Muscle layer of colon (tissue), 2 donors: ENCODE data around the gene CNOT1.

Experiments used
- H3K27ac ChIP-seq: one replicate; pipeline ENCODE4 v1.7.0; 2013; ENCODE audit warnings: low read depth, mild to moderate bottlenecking, low read length, moderate library complexity
- H3K27me3 ChIP-seq, 2 donors: one replicate each; pipeline ENCODE4 v1.7.0; 2013; ENCODE audit warnings: low read length in 2 of 2, mild to moderate bottlenecking in 2 of 2; ENCODE audit not compliant: insufficient read depth in 2 of 2, control insufficient read depth in 1 of 2
- H3K36me3 ChIP-seq: one replicate; pipeline ENCODE4 v1.7.0; 2013; ENCODE audit warnings: mild to moderate bottlenecking, low read length; ENCODE audit not compliant: insufficient read depth
- H3K4me1 ChIP-seq: one replicate; pipeline ENCODE4 v1.7.0; 2013; ENCODE audit warnings: mild to moderate bottlenecking, low read length; ENCODE audit not compliant: insufficient read depth
- H3K4me3 ChIP-seq, 2 donors: one replicate each; pipeline ENCODE4 v1.7.0; 2013; ENCODE audit warnings: low read length in 2 of 2, low read depth in 1 of 2, mild to moderate bottlenecking in 1 of 2, moderate library complexity in 1 of 2
- H3K9ac ChIP-seq: one replicate; pipeline ENCODE4 v1.7.0; 2013; ENCODE audit warnings: low read length
- H3K9me3 ChIP-seq: one replicate; pipeline ENCODE4 v1.7.0; 2013; ENCODE audit warnings: mild to moderate bottlenecking, low read length
- donor health status: abdominal sarcoma.
- donor health status: Adenocarcinoma of cecum.

CNOT1 gene

DNA sequence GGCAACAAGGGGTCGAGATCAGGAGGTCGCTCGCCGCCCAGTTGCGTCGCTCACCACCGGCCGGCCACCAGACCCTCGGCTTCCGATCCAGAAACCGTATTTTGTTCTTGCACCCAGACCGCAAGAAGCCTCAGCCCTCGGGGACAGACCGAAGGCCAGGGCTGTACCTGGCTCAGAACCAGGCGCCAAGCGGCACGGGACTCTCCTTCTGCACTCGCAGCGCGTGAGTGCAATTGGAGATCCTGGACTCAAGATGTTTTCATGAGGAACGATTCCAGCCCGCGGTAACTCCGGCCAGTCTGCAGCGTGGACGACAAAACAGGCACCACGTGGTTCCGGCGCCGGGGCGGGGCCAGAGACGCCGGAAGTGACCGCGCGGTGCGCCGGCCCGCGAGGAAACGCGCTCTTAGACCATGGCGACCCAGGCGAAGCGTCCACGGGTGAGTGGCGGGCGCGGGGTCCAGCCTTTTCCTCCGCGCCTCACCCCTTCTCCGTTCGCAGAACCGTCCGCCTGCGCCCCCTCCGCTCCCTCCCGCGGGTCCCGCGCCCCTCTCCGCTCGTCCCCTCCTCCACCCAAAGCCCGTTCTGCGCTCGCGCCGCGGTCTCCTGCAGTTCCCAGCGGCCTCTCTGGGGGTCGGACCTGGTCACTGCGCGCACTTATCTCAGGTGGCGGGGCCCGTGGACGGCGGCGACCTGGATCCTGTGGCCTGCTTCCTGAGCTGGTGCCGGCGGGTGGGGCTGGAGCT, 114.3 kb downstream of the CNOT1 start, which contains the start of gene SETD6:
Gene SETD6, plus strand, starts transcription at position 393 of the 746 bp plus-strand sequence. Its CDS starts 21 bp downstream, at position 414.
- Histone ChIP-seq H3K9ac (peak within 1 kb of the TSS; percentile 11), H3K27me3 (no peaks in the 10 kb centered on the region), H3K4me1 (peaks cover 6% of the 10 kb centered on the region), H3K9me3 (no peaks in the 10 kb centered on the region), H3K36me3 (peaks cover 27% of the 10 kb centered on the region), H3K4me3 (peak within 1 kb of the TSS; percentile 89 to 95), H3K27ac (peak within 1 kb of the TSS; percentile 87)

DNA sequence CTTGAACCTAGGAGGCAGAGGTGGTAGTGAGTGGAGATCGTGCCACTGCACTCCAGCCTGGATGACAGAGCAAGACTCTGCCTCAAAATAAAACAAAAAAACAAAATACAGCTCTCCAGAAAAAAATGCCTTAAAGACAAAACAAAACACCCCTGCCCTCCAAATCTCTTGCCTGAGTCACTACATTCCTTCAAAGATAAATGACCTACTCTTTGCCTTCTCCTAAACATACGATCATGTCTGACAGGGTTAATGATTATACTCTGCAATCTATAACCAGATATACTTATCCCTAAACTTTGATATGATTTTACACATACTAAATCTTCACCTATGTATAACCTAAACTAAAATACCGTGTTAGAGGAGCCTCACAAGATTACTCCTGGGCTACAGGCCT, 115.8 kb downstream of the CNOT1 start:
- Histone ChIP-seq H3K9me3 (no peaks in the 10 kb centered on the region), H3K36me3 (peaks cover 13% of the 10 kb centered on the region), H3K9ac (no peak overlapping the region), H3K4me1 (peaks cover 6% of the 10 kb centered on the region), H3K27ac (no peak overlapping the region), H3K27me3 (no peaks in the 10 kb centered on the region), H3K4me3 (no peak overlapping the region)

DNA sequence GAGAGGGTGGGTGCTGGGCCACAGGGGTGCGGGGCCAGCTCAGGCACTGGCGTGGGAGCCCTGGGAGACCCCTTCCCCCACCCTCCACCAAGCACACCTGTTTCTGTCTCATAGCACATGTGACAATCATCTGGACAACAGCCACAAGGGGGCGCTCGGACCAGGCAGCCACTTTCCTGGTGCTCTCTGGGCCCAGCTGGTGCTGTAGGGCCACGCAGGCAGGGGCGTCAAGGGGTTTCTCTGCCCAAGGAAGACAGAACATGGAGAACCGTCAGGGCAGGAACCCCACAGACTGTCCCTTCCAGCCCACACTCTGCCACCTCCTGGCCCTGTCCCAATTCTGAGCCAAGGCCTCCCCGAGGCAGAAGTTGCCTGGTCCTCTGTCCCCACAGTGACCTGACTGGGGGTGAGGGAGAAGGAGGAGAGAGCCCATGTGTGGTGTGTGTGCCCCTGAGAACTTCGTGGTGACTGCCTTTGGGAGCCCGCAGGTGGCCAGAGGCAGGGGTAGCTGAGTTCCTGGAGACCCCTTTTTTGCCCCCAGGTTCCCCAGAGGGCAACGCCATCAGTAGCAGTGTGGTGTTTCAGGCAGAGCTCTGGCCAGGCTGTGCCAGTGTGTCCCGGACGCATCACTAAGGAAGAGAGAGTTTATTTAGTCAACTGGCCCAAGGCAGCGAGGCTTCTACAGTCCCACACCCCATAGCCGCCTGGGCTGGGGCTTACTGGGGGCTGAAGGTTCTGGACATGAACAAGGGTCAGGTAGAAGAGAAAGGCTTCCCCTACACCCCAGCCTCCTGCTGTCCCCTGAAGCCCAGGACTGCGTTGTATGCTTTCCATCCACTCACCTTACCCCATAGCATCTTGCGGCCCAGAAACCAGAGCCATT, 117.5 kb downstream of the CNOT1 start:
- Histone ChIP-seq H3K4me1 (peaks cover 6% of the 10 kb centered on the region), H3K27me3 (no peaks in the 10 kb centered on the region), H3K27ac (no peak overlapping the region), H3K9ac (no peak overlapping the region), H3K9me3 (no peaks in the 10 kb centered on the region), H3K4me3 (no peak overlapping the region), H3K36me3 (no peaks in the 10 kb centered on the region)

DNA sequence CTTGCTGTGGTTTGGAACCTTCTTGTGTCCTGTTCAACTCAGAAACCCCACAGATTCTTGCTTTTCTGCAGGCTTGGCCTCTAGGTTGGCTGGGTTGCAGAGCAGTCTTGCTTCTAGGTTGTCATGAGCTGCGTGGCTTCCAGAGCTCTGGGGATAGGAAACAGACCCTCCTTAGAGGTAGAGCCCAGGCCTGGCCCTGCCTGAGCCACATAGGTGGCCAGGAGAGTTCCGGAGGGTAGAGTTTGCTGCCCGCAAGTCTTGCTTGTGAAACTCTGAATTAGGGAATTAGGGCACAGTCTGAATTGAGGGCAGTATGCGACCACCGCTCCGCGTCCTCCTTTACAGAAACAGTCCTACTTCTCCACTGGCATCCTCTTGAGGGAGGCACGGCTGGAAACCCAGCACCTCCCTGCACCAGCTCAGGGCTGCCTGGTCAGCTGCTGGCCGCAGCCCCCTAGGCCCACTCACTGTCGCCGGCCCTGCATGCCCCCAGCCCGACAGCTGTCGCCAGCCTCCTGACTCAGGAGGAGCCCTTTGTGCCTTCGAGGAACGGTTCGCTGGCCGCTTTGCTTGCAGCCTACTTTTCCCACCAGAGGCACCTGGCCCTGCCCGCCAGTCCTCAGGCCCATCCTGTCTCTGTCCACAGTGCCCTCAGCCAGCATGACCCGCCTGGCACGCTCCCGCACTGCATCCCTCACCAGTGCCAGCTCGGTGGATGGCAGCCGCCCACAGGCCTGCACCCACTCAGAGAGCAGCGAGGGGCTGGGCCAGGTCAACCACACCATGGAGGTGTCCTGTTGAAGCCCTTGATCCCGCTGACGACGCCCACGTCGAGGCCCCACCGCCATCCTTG, 118.6 kb downstream of the CNOT1 start:
- no peaks in the 10 kb centered on the region for H3K9me3 ChIP-seq
- no peak overlapping the region for H3K4me3 ChIP-seq
- H3K27ac ChIP-seq: no peak overlapping the region
- no peaks in the 10 kb centered on the region for H3K36me3 ChIP-seq
- peaks cover 0 to 8% of the 10 kb centered on the region in 2 donors for H3K27me3 ChIP-seq
- no peak overlapping the region for H3K9ac ChIP-seq
- no peaks in the 10 kb centered on the region for H3K4me1 ChIP-seq

DNA sequence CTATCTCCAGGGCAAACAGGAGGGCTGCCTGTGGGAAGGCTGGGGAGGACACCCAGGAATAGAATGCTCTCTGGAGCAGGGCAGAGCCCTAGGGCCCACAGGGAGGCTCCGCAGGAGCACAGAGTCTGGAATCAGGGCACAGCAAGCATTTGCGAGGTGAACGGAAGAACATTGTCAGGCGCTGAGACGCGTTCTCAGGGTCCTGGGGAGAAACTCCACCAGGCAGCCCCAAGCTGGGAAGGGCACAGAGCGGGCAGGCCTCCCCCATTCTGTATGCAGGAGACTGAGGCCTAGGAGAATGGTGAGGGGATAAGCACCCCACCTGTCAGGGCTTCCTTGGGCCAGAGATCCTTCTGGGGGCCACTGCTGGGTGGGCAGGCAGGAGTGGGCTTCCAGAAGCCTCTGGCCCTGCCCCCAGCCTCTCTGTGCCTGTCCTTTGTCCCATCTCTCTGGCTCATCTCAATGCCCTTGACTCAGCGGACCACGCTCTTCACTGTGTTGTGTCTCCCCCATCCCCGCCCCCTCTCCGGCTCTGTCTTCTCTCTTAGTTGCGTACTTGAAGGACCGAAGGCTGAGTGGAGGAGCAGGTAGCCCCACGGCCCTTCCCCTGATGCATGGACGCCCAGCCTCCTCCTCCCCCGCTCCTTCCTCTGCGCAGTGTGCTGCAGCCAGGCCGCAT, 119.4 kb downstream of the CNOT1 start:
- H3K27me3 ChIP-seq: peaks cover 0 to 8% of the 10 kb centered on the region in 2 donors
- no peak overlapping the region for H3K9ac ChIP-seq
- no peaks in the 10 kb centered on the region for H3K9me3 ChIP-seq
- H3K36me3 ChIP-seq: no peaks in the 10 kb centered on the region
- H3K4me3 ChIP-seq: no peak overlapping the region
- no peaks in the 10 kb centered on the region for H3K4me1 ChIP-seq
- no peak overlapping the region for H3K27ac ChIP-seq

DNA sequence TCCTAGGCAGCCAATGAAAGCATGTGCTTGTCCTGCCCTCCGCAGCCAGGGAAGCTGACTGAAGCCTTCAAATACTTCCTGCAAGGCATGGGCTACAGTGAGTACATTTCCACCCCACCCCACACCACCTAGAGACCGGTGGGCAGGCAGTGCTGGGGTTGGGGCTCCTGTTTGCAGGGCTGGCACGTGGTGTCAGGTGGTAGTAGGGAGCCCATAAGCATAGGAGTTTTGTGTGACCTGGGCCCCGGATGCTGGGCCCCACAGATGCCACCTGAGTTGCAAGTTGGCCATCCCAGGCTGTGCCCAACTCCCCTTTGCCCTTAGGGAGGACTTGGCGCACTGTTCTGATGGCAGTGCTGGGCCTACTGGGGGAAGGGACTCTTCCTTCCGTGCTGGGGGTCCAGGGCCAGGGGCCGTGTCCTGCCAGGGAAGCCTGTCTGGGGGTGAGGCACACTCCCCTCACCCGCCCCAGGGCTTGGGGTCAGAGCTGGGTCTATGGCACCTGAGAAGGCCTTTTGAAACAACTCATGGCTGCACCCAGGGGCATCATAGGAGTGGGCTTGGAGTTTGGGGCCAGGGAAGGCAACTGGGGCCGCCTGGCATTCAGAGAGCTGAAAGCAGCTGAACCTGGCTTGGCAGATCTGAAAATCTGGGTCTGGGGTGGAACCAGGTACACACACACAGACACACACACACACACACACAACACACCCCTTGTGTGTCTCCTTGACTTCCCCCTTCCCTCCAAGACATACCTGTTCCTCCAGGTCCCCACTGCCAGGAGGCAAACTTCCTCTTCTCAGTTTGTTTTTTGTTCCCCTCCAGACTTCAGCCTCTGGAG, 120.2 kb downstream of the CNOT1 start:
- H3K9me3 ChIP-seq: no peaks in the 10 kb centered on the region
- H3K4me3 ChIP-seq: no peak overlapping the region
- H3K36me3 ChIP-seq: no peaks in the 10 kb centered on the region
- H3K27ac ChIP-seq: no peak overlapping the region
- H3K4me1 ChIP-seq: no peaks in the 10 kb centered on the region
- peaks cover 0 to 8% of the 10 kb centered on the region in 2 donors for H3K27me3 ChIP-seq
- H3K9ac ChIP-seq: no peak overlapping the region

DNA sequence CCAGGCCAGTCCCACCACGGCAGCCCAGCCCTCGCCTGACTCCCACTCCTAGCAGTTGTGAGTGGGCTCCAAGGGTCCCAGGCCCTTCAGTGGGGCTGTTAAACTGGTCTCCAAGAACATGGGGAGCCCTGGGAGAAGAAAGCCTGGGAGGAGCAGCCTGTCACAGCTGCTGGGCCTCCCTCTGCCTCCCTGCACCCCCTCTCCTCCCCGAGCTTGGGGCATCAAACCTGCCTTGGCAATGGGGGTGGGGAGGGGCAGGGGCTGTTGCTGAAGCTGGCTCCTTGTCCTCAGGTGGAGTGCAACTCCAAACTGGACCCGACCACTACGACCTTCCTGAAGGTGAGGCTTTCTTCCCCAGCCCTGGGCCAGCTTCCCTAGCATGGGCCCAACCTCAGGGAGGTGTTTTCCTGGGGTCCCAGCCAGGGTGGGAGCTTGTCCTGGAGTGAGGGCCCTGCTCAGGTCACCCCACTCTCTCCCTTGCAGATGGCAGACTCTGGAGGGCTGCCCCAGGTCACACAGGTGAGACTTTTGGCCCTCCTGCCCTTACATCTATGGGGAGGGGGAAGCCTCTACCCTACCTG, 120.9 kb downstream of the CNOT1 start:
- no peak overlapping the region for H3K9ac ChIP-seq
- no peaks in the 10 kb centered on the region for H3K9me3 ChIP-seq
- H3K36me3 ChIP-seq: no peaks in the 10 kb centered on the region
- H3K4me1 ChIP-seq: no peaks in the 10 kb centered on the region
- no peak overlapping the region for H3K27ac ChIP-seq
- H3K4me3 ChIP-seq: no peak overlapping the region
- peaks cover 0 to 8% of the 10 kb centered on the region in 2 donors for H3K27me3 ChIP-seq

DNA sequence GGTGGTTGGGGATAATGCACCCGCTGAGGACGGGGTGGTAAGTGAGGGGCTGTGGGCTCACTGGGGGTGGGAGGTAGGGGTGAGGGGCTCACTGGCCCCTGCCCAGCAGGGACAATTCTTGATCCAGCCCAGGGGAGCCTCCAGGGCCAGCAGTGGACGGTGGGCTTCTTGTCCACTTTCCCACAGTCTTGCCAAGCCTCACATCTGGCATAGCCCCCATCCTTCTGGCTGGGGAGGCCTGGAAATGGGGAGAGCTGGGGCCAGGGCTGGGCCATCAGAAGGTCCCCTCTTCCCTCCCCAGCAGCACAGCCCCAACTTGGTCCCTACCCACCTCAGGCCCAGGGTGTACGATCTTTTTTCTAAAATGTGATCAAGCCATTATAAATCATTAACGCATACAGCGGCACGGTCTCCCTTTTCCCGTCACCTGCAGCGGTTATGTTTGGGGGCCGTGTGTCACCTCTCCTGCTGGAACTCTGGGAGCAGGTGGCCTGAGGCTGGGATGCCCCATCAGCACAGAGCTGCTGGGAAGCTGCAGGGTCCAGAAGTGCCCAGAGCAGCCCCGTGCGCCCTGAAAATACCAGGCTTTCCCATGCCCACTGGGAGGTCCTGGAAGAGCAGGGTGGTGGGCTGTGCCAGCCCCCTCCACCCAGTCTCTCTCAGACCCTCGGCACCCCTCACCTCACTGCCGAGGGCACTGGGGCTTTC, 121.5 kb downstream of the CNOT1 start:
- peaks cover 0 to 8% of the 10 kb centered on the region in 2 donors for H3K27me3 ChIP-seq
- H3K4me1 ChIP-seq: no peaks in the 10 kb centered on the region
- H3K36me3 ChIP-seq: no peaks in the 10 kb centered on the region
- no peak overlapping the region for H3K4me3 ChIP-seq
- no peaks in the 10 kb centered on the region for H3K9me3 ChIP-seq
- no peak overlapping the region for H3K9ac ChIP-seq
- no peak overlapping the region for H3K27ac ChIP-seq

DNA sequence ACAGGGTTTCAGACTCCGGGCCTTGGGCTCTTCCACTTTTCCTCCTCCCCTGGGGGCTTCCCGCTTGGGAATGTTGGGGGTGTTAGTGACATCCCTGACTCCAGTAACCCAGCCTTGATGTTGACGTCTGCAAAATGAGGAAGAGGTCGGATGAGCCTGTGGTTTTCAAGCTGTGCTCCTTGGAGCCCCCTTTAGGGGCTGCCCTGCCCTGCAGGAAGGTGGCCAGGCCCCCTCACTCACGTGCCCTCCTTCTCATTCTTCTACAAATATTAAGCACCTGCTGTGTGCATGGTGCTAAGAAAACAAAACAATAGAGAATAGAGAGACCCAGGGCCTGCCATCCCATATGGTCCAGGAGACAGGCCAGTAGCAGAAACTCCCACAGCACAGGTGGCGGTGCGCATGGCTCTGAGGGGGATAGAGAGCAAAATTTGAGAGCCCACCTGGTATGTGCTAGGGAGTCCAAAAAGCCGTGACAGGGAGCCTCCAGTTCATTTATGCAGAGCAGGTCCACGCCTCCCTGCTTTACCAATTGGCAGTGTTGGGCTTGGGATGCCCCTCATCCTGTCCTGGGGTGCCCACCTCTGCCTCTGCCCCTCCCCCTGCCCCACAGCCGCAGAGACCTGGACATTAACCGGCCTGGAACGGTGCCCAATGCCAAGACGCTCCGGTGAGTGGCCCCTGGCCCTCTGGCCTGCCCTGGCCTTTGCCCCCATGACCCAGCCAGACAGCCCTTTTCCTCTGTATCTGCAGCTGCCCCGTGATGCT, 122.2 kb downstream of the CNOT1 start:
- H3K4me3 ChIP-seq: no peak overlapping the region
- H3K36me3 ChIP-seq: no peaks in the 10 kb centered on the region
- no peak overlapping the region for H3K27ac ChIP-seq
- no peaks in the 10 kb centered on the region for H3K4me1 ChIP-seq
- no peaks in the 10 kb centered on the region for H3K9me3 ChIP-seq
- H3K27me3 ChIP-seq: peaks cover 6 to 9% of the 10 kb centered on the region in 2 donors
- no peak overlapping the region for H3K9ac ChIP-seq
